Measurements from ENCODE around the gene USP5. TPM values are rescaled to one million over a fixed set of nuclear protein-coding genes. Genes with fewer than 3 reads are reported as not detected.
A peak's percentile ranks its signal among the peaks of the same experiment; 100 is the strongest.
"Not testable (repeated sequence)": the region's sequence is repeated elsewhere in the genome, so short reads cannot be mapped to it uniquely, and the experiment has no call there.

Gene USP5
- total RNA-seq, 1 donor = 77.1 TPM

- TF ChIP-seq CTCF (IDR thresholded peaks at IDR 0.05; ENCODE audit: extremely low read depth, low read depth, low read length) = no peak
- H3K27me3 ChIP-seq (ENCODE audit: insufficient read depth, low read length) = no peaks in the 10 kb centered on the region
Measured at GRCh38 chr12:6887460-6887859, 35.5 kb downstream of the USP5 start.

GRCh38 chr12:6888360-6888759, 36.4 kb downstream of the USP5 start:
- no peak for DNase-seq (ENCODE audit: insufficient read length, low spot score, missing footprints)
- Histone ChIP-seq H3K4me1 (ENCODE audit: insufficient read depth, low read length) (peaks cover 9% of the 10 kb centered on the region), H2AFZ (ENCODE audit: low read length) (no peak overlapping the region), H3K27ac (ENCODE audit: low read depth, low read length) (no peak overlapping the region), H3K4me3 (ENCODE audit: insufficient read depth, low read length) (no peak overlapping the region), H3K79me2 (ENCODE audit: insufficient read depth, low read length) (no peaks in the 10 kb centered on the region), H3K9me3 (ENCODE audit: low read depth, low read length) (no peaks in the 10 kb centered on the region), H3K27me3 (ENCODE audit: insufficient read depth, low read length) (no peaks in the 10 kb centered on the region), H3K36me3 (ENCODE audit: insufficient read depth, low read length) (peaks cover 11% of the 10 kb centered on the region), H3K4me2 (ENCODE audit: insufficient read depth, low read length) (no peak overlapping the region), H4K20me1 (ENCODE audit: insufficient read depth, low read length) (no peaks in the 10 kb centered on the region)
- TF ChIP-seq CTCF (IDR thresholded peaks at IDR 0.05; ENCODE audit: extremely low read depth, low read depth, low read length) = no peak

More at GRCh38 chr12:6887460-6887859, 35.5 kb downstream of the USP5 start:
- Histone ChIP-seq H3K4me1 (ENCODE audit: insufficient read depth, low read length) (peaks cover 9% of the 10 kb centered on the region), H3K36me3 (ENCODE audit: insufficient read depth, low read length) (peaks cover 11% of the 10 kb centered on the region), H3K79me2 (ENCODE audit: insufficient read depth, low read length) (no peaks in the 10 kb centered on the region), H4K20me1 (ENCODE audit: insufficient read depth, low read length) (no peaks in the 10 kb centered on the region), H2AFZ (ENCODE audit: low read length) (no peak overlapping the region), H3K4me2 (ENCODE audit: insufficient read depth, low read length) (no peak overlapping the region), H3K27ac (ENCODE audit: low read depth, low read length) (no peak overlapping the region), H3K4me3 (ENCODE audit: insufficient read depth, low read length) (no peak overlapping the region), H3K9me3 (ENCODE audit: low read depth, low read length) (no peaks in the 10 kb centered on the region)
- no peak for DNase-seq (ENCODE audit: insufficient read length, low spot score, missing footprints)

- DNase-seq (ENCODE audit: insufficient read length, low spot score, missing footprints); H3K36me3 ChIP-seq (ENCODE audit: insufficient read depth, low read length): not testable (repeated sequence)
Measured at GRCh38 chr12:6888794-6889193, 36.8 kb downstream of the USP5 start.

GRCh38 chr12:6889775-6890573, 38.0 kb downstream of the USP5 start:
- peaks cover 11% of the 10 kb centered on the region for H3K4me1 ChIP-seq (ENCODE audit: insufficient read depth, low read length)
- H3K36me3 ChIP-seq (ENCODE audit: insufficient read depth, low read length); H4K20me1 ChIP-seq (ENCODE audit: insufficient read depth, low read length); H2AFZ ChIP-seq (ENCODE audit: low read length); H3K9me3 ChIP-seq (ENCODE audit: low read depth, low read length); H3K4me3 ChIP-seq (ENCODE audit: insufficient read depth, low read length); DNase-seq (ENCODE audit: insufficient read length, low spot score, missing footprints); H3K27me3 ChIP-seq (ENCODE audit: insufficient read depth, low read length); H3K79me2 ChIP-seq (ENCODE audit: insufficient read depth, low read length): not testable (repeated sequence)
- peak overlapping the region; percentile 70 for H3K4me2 ChIP-seq (ENCODE audit: insufficient read depth, low read length)
- H3K27ac ChIP-seq (ENCODE audit: low read depth, low read length) = peak overlapping the region; percentile 67

More at GRCh38 chr12:6888794-6889193, 36.8 kb downstream of the USP5 start:
- not testable (repeated sequence) for H3K4me1 ChIP-seq (ENCODE audit: insufficient read depth, low read length); H3K27ac ChIP-seq (ENCODE audit: low read depth, low read length); H4K20me1 ChIP-seq (ENCODE audit: insufficient read depth, low read length); H2AFZ ChIP-seq (ENCODE audit: low read length); H3K4me2 ChIP-seq (ENCODE audit: insufficient read depth, low read length); H3K79me2 ChIP-seq (ENCODE audit: insufficient read depth, low read length); H3K9me3 ChIP-seq (ENCODE audit: low read depth, low read length); H3K27me3 ChIP-seq (ENCODE audit: insufficient read depth, low read length); H3K4me3 ChIP-seq (ENCODE audit: insufficient read depth, low read length)

Data from osteoblast (primary cell).